Astrocyte (in vitro differentiated cells and primary cell): ENCODE measurements around the gene EML6.

Experiments
- EZH2 ChIP-seq: IDR thresholded peaks from 2 replicates; pipeline ENCODE4 v1.6.1; 2012; ENCODE audit warnings: mild to moderate bottlenecking, low read length, inconsistent platforms; ENCODE audit not compliant: insufficient read depth
- TF ChIP-seq, protein P1 (sequence below): IDR thresholded peaks from 2 replicates; pipeline ENCODE4 v1.5.1; 2011; ENCODE audit warnings: low read depth, mild to moderate bottlenecking, inconsistent platforms, low read length, moderate library complexity; ENCODE audit not compliant: insufficient read depth

DNA sequence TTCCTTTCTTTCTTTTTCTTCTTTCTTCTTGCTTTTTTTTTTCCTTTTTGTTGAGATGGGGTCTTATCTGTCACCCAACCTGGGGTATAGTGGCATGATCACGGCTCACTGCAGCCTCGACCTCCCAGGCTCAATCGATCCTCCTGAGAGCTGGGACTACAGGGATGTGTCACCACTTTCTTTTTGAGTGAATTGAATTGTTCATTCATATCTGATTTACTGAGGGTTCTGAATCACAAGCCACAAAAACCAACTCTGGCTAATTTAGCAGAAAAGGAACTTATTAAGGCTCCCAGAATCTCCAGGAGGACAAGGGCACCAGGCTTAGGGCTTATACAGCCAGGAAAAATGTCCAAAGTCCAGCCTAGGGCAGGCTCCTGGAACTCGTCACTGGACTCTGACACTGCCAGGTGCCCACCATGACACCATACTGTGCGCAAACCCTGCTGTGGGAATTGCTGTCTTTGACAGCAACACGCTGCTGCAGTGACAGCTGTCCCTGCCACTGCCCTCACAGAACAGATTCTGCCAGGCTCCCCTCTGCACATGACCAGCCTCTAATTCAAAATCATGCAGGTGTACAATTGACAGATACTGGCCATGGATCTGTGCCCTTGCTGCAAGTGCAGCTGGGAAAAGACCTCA, 42.9 kb upstream of the EML6 start:
- TF ChIP-seq, protein P1, sequence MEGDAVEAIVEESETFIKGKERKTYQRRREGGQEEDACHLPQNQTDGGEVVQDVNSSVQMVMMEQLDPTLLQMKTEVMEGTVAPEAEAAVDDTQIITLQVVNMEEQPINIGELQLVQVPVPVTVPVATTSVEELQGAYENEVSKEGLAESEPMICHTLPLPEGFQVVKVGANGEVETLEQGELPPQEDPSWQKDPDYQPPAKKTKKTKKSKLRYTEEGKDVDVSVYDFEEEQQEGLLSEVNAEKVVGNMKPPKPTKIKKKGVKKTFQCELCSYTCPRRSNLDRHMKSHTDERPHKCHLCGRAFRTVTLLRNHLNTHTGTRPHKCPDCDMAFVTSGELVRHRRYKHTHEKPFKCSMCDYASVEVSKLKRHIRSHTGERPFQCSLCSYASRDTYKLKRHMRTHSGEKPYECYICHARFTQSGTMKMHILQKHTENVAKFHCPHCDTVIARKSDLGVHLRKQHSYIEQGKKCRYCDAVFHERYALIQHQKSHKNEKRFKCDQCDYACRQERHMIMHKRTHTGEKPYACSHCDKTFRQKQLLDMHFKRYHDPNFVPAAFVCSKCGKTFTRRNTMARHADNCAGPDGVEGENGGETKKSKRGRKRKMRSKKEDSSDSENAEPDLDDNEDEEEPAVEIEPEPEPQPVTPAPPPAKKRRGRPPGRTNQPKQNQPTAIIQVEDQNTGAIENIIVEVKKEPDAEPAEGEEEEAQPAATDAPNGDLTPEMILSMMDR = no peak
- TF ChIP-seq EZH2 = no peak
